GM12873 (cell line): ENCODE measurements around the gene USP44.

ENCODE experiments used
- CTCF ChIP-seq: IDR thresholded peaks from 2 replicates; pipeline ENCODE4 v1.5.1; 2012; ENCODE audit warnings: low read depth, mild to moderate bottlenecking, moderate library complexity, low read length, control low read depth; ENCODE audit not compliant: insufficient read depth; ENCODE audit errors: missing control alignments

The USP44 gene

GRCh38 chr12:95520816-95521215, 30.5 kb downstream of the USP44 start:
- TF ChIP-seq CTCF: no peak

GRCh38 chr12:95518944-95519343, 32.3 kb downstream of the USP44 start:
- no peak for TF ChIP-seq CTCF

- no peak for TF ChIP-seq CTCF
Observed at GRCh38 chr12:95517246-95517645, 34.0 kb downstream of the USP44 start.

- no peak for TF ChIP-seq CTCF
Observed at GRCh38 chr12:95516757-95517156, 34.5 kb downstream of the USP44 start.

GRCh38 chr12:95515197-95515596, 36.1 kb downstream of the USP44 start:
- TF ChIP-seq CTCF: no peak

- no peak for TF ChIP-seq CTCF
Observed at GRCh38 chr12:95513599-95513998, 37.7 kb downstream of the USP44 start.

GRCh38 chr12:95511977-95512376, 39.3 kb downstream of the USP44 start:
- TF ChIP-seq CTCF: no peak
